GM19351 (cell line): ENCODE results near the gene MLLT1.

Experiments
- ATAC-seq: cut with Tn5 transposase; IDR thresholded peaks from one replicate; pipeline ENCODE4 v1.9.1; 2021; ENCODE audit warnings: mild to moderate bottlenecking, moderate library complexity; ENCODE audit not compliant: unreplicated experiment

Gene MLLT1

GRCh38 chr19:6172074-6172863, 107.5 kb downstream of the MLLT1 start:
- ATAC-seq, result no peak

- ATAC-seq, result no peak
Observed at GRCh38 chr19:6167115-6167514, 112.7 kb downstream of the MLLT1 start.

- ATAC-seq, result no peak
Observed at GRCh38 chr19:6164906-6165531, 114.8 kb downstream of the MLLT1 start.

- no peak for ATAC-seq
Observed at GRCh38 chr19:6161271-6161850, 118.4 kb downstream of the MLLT1 start.
